Ramos (cell line): ENCODE results near the gene FARS2.
"Not testable (repeated sequence)": the region's sequence is repeated elsewhere in the genome, so short reads cannot be mapped to it uniquely, and the experiment has no call there.

Experiments
- in situ Hi-C: fragments of 300-500 bp; cut with MboI; formaldehyde crosslinking; loops from one replicate; pipeline ENCODE4 v1.14.3; 2022; ENCODE audit warnings: low sequenced_read_pairs; ENCODE audit not compliant: unreplicated experiment

The FARS2 gene

GRCh38 chr6:5785249-5785648 lies 523.9 kb downstream of the FARS2 start:
- in situ Hi-C loops, result no loop called here

- in situ Hi-C loops, result no loop called here
Observed at GRCh38 chr6:5786321-5786968, 525.1 kb downstream of the FARS2 start.

- in situ Hi-C loops, result no loop called here
Observed at GRCh38 chr6:5786969-5787720, 525.8 kb downstream of the FARS2 start.

- in situ Hi-C loops, result not testable (repeated sequence)
Observed at GRCh38 chr6:5789426-5789825, 528.1 kb downstream of the FARS2 start.

GRCh38 chr6:5796555-5796954 lies 535.2 kb downstream of the FARS2 start:
- in situ Hi-C loops, result not testable (repeated sequence)

- in situ Hi-C loops, result not testable (repeated sequence)
Observed at GRCh38 chr6:5806406-5806805, 545.1 kb downstream of the FARS2 start.

- in situ Hi-C loops, result no loop called here
Observed at GRCh38 chr6:5809450-5809849, 548.1 kb downstream of the FARS2 start.

GRCh38 chr6:5811997-5812396 lies 550.7 kb downstream of the FARS2 start:
- in situ Hi-C loops, result no loop called here

- in situ Hi-C loops, result no loop called here
Observed at GRCh38 chr6:5813625-5814027, 552.3 kb downstream of the FARS2 start.

- in situ Hi-C loops, result no loop called here
Observed at GRCh38 chr6:5814116-5814515, 552.8 kb downstream of the FARS2 start.

GRCh38 chr6:5814901-5815300 lies 553.6 kb downstream of the FARS2 start:
- in situ Hi-C loops, result no loop called here

GRCh38 chr6:5817869-5818268 lies 556.6 kb downstream of the FARS2 start:
- in situ Hi-C loops, result no loop called here

- in situ Hi-C loops, result no loop called here
Observed at GRCh38 chr6:5818959-5819358, 557.6 kb downstream of the FARS2 start.
